SU-DHL-6 (cell line): ENCODE data around the gene NME7.

Experiments used
- CTCF ChIP-seq: fragments of 200-600 bp; sonication (generic); IDR thresholded peaks from one replicate; pipeline ENCODE4 v1.5.1; 2017; ENCODE audit warnings: antibody characterized with exemption, mild to moderate bottlenecking, low read length, moderate library complexity; ENCODE audit not compliant: insufficient read depth, poor library complexity, severe bottlenecking
- EZH2phosphoT487 ChIP-seq: fragments of 200-600 bp; sonication (generic), shearing (Covaris generic); conservative IDR thresholded peaks from 2 replicates; pipeline ENCODE4 v1.6.1; 2018; ENCODE audit warnings: mild to moderate bottlenecking, antibody characterized with exemption, low read length, moderate library complexity, mixed read lengths

- TF ChIP-seq CTCF, result no peak
- TF ChIP-seq EZH2phosphoT487, result no peak
Measured at GRCh38 chr1:169120066-169120465, 247.5 kb downstream of the NME7 start.
